ENCODE results near the gene KCNJ6.

DNA sequence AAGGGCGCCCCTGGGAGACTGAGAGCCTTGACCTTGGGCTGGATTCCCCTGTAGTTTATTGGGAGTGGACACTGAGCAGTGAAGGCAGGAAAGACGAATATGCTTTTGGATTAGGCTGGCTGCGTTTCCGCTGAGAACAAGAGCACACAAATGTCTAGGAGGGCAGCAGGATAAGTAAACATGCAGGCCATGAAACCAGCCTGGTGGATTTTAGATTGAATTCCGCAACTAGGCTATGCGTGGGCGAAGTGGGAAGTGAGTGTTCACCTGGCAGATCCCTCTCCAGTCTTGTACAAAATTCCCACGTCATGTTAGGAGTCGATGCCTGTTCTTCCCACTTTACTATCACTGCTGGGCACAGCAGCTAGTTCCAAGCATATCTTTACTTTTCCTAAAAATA lies 21.4 kb upstream of the KCNJ6 start:
- TF ChIP-seq, protein P1, sequence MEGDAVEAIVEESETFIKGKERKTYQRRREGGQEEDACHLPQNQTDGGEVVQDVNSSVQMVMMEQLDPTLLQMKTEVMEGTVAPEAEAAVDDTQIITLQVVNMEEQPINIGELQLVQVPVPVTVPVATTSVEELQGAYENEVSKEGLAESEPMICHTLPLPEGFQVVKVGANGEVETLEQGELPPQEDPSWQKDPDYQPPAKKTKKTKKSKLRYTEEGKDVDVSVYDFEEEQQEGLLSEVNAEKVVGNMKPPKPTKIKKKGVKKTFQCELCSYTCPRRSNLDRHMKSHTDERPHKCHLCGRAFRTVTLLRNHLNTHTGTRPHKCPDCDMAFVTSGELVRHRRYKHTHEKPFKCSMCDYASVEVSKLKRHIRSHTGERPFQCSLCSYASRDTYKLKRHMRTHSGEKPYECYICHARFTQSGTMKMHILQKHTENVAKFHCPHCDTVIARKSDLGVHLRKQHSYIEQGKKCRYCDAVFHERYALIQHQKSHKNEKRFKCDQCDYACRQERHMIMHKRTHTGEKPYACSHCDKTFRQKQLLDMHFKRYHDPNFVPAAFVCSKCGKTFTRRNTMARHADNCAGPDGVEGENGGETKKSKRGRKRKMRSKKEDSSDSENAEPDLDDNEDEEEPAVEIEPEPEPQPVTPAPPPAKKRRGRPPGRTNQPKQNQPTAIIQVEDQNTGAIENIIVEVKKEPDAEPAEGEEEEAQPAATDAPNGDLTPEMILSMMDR (IDR thresholded peaks at IDR 0.05): no peak
- TF ChIP-seq POLR2A (IDR thresholded peaks at IDR 0.05) (no peak), POLR2AphosphoS5 (IDR thresholded peaks at IDR 0.05) (no peak)
